ENCODE results near the gene URB1. TPM values are rescaled to one million over a fixed set of nuclear protein-coding genes. Genes with fewer than 3 reads are reported as not detected.

The URB1 gene
- total and polyA plus RNA-seq, 7 experiments from 2014 or later: 1.8 to 20.6 (median 15.3) TPM

DNA sequence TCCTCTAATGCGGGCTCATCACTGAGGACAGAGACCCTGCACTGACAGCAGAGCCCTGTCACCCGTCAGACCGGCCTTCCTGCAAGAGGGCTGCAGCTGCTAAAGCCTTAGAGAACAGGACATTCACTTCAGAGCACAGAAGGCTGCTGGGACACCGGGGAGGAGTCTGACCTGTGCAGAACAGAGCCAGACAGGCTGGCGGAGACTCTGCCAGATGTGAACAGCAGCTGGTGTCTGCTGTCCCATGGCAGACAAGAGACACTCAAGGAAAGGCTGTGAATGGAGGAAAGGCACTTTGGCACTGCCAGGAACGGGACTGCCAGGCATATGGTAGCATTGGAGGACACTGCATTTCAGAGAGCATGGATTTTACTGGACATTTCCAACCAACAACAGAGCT is 72.8 kb downstream of the URB1 start:
- no peak overlapping the region for H3K4me3 Mint-ChIP-seq
- peaks cover 11 to 76% (median 27%) of the 10 kb centered on the region in 5 donors for H3K36me3 Mint-ChIP-seq
- Histone ChIP-seq H3K36me3 (ENCODE audit: control insufficient read depth in 2 of 3, insufficient read depth in 3 of 3, low read length in 3 of 3) (peaks cover 27 to 97% (median 34%) of the 10 kb centered on the region in 3 experiments), H3K4me1 (ENCODE audit: control insufficient read depth in 2 of 2, insufficient read depth in 2 of 2, low read length in 2 of 2) (no peaks in the 10 kb centered on the region), H3K4me3 (ENCODE audit: low read length) (no peak overlapping the region), H3K9me3 (ENCODE audit: control insufficient read depth in 2 of 3, low read length in 3 of 3) (no peaks in the 10 kb centered on the region), H3K27ac (ENCODE audit: low read depth, low read length) (no peak overlapping the region), H3K27me3 (ENCODE audit: control insufficient read depth in 2 of 2, insufficient read depth in 2 of 2, low read length in 2 of 2) (no peaks in the 10 kb centered on the region)
- no peaks in the 10 kb centered on the region for H3K4me1 Mint-ChIP-seq
- intact Hi-C loops (cut with micrococcal nuclease): no loop called here
- no peaks in the 10 kb centered on the region for H3K9me3 Mint-ChIP-seq
- no peak overlapping the region for H3K27ac Mint-ChIP-seq
- no peak for DNase-seq
- POLR2A ChIA-PET: no interaction called here
- CTCF ChIA-PET: no interaction called here
- ATAC-seq: no peak
- H3K27me3 Mint-ChIP-seq: no peaks in the 10 kb centered on the region

- DNase-seq (no peak), ATAC-seq (no peak)
- no peak overlapping the region for H3K27ac ChIP-seq (ENCODE audit: low read depth, low read length)
- H3K9me3 ChIP-seq (ENCODE audit: control insufficient read depth in 2 of 3, low read length in 3 of 3): no peaks in the 10 kb centered on the region
- peaks cover 20 to 97% (median 34%) of the 10 kb centered on the region in 3 experiments for H3K36me3 ChIP-seq (ENCODE audit: control insufficient read depth in 2 of 3, insufficient read depth in 3 of 3, low read length in 3 of 3)
- ChIA-PET POLR2A (no interaction called here), CTCF (no interaction called here)
- H3K4me1 ChIP-seq (ENCODE audit: control insufficient read depth in 2 of 2, insufficient read depth in 2 of 2, low read length in 2 of 2): no peaks in the 10 kb centered on the region
- Mint-ChIP-seq H3K4me3 (no peak overlapping the region), H3K27ac (no peak overlapping the region), H3K36me3 (peaks cover 4 to 65% (median 21%) of the 10 kb centered on the region in 5 donors), H3K27me3 (no peaks in the 10 kb centered on the region), H3K4me1 (no peaks in the 10 kb centered on the region), H3K9me3 (no peaks in the 10 kb centered on the region)
- no peak overlapping the region for H3K4me3 ChIP-seq (ENCODE audit: low read length)
- intact Hi-C loops (cut with micrococcal nuclease): no loop called here
- H3K27me3 ChIP-seq (ENCODE audit: control insufficient read depth in 2 of 2, insufficient read depth in 2 of 2, low read length in 2 of 2): no peaks in the 10 kb centered on the region
These were observed 73.8 kb downstream of the URB1 start for GRCh38 chr21:32319012-32319411.

- ATAC-seq (no peak), DNase-seq (no peak)
- ChIA-PET CTCF (no interaction called here), POLR2A (interaction anchor here (1.0 kb wide), 1 partner anchor 11 kb away, joined by 4 read pairs; no protein-coding TSS in a partner anchor)
- peaks cover under 1 to 63% (median 21%) of the 10 kb centered on the region in 5 donors for H3K36me3 Mint-ChIP-seq
- Histone ChIP-seq H3K9me3 (ENCODE audit: control insufficient read depth in 2 of 3, low read length in 3 of 3) (no peaks in the 10 kb centered on the region), H3K4me3 (ENCODE audit: low read length) (no peak overlapping the region), H3K4me1 (ENCODE audit: control insufficient read depth in 2 of 2, insufficient read depth in 2 of 2, low read length in 2 of 2) (no peaks in the 10 kb centered on the region), H3K27me3 (ENCODE audit: control insufficient read depth in 2 of 2, insufficient read depth in 2 of 2, low read length in 2 of 2) (no peaks in the 10 kb centered on the region), H3K27ac (ENCODE audit: low read depth, low read length) (no peak overlapping the region), H3K36me3 (ENCODE audit: control insufficient read depth in 2 of 3, insufficient read depth in 3 of 3, low read length in 3 of 3) (peaks cover 8 to 95% (median 33%) of the 10 kb centered on the region in 3 experiments)
- no peak overlapping the region for H3K4me3 Mint-ChIP-seq
- H3K4me1 Mint-ChIP-seq: no peaks in the 10 kb centered on the region
- intact Hi-C loops (cut with micrococcal nuclease): no loop called here
- no peak overlapping the region for H3K27ac Mint-ChIP-seq
- no peaks in the 10 kb centered on the region for H3K9me3 Mint-ChIP-seq
- H3K27me3 Mint-ChIP-seq: no peaks in the 10 kb centered on the region
These were observed 75.1 kb downstream of the URB1 start for GRCh38 chr21:32317726-32318125.

- no peaks in the 10 kb centered on the region for H3K9me3 Mint-ChIP-seq
- H3K9me3 ChIP-seq (ENCODE audit: control insufficient read depth in 2 of 3, low read length in 3 of 3): no peaks in the 10 kb centered on the region
- ChIA-PET CTCF (no interaction called here), POLR2A (no interaction called here)
- peaks cover 8 to 96% (median 33%) of the 10 kb centered on the region in 3 experiments for H3K36me3 ChIP-seq (ENCODE audit: control insufficient read depth in 2 of 3, insufficient read depth in 3 of 3, low read length in 3 of 3)
- H3K36me3 Mint-ChIP-seq: peaks cover 0 to 62% (median 21%) of the 10 kb centered on the region in 5 donors
- ATAC-seq (no peak), DNase-seq (no peak)
- no peak overlapping the region for H3K4me3 ChIP-seq (ENCODE audit: low read length)
- no peaks in the 10 kb centered on the region for H3K27me3 Mint-ChIP-seq
- H3K4me1 ChIP-seq (ENCODE audit: control insufficient read depth in 2 of 2, insufficient read depth in 2 of 2, low read length in 2 of 2): no peaks in the 10 kb centered on the region
- intact Hi-C loops (cut with micrococcal nuclease): no loop called here
- H3K4me3 Mint-ChIP-seq: no peak overlapping the region
- no peak overlapping the region for H3K27ac Mint-ChIP-seq
- H3K27ac ChIP-seq (ENCODE audit: low read depth, low read length): no peak overlapping the region
- H3K27me3 ChIP-seq (ENCODE audit: control insufficient read depth in 2 of 2, insufficient read depth in 2 of 2, low read length in 2 of 2): no peaks in the 10 kb centered on the region
- H3K4me1 Mint-ChIP-seq: no peaks in the 10 kb centered on the region
These were observed 76.2 kb downstream of the URB1 start for GRCh38 chr21:32316361-32317215.

DNA sequence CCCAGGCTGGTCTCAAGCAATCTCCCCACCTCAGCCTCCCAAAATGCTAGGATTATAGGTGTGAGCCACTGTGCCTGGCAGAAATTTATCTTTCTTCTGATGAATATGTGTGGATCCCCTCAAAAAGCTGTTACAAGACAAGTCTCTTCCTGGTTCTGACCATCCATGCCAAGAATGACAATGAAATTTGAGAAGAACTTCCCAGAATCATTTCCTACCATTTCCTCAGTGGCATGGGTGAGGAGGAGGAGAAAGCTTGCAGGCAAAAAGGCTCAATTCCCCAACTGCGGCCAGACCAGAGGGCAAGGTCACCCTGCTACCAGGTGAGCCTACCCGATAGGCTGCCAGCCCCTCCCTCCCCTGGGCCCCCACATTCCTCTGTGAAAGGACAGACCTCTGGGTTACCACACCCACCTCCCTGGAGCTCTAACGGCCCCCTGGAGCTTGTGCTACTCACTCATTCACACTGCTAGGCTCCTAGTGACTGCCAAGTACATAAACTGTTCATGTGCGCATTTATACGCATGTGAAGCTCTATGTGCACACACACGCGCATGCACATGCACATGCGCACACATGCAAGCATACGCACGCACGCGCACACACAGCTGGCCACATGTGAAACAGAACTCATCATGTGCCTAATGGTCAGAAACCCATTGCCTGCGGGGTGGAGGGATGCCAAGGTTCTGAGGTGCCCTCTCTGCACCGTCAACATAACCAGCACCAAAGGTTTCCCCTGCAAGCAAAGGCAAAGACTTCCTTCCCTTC is 77.1 kb downstream of the URB1 start:
- Histone ChIP-seq H3K27ac (ENCODE audit: low read depth, low read length) (no peak overlapping the region), H3K4me3 (ENCODE audit: low read length) (no peak overlapping the region), H3K36me3 (ENCODE audit: control insufficient read depth in 2 of 3, insufficient read depth in 3 of 3, low read length in 3 of 3) (peaks cover 8 to 88% (median 24%) of the 10 kb centered on the region in 3 experiments), H3K9me3 (ENCODE audit: control insufficient read depth in 2 of 3, low read length in 3 of 3) (no peaks in the 10 kb centered on the region), H3K4me1 (ENCODE audit: control insufficient read depth in 2 of 2, insufficient read depth in 2 of 2, low read length in 2 of 2) (no peaks in the 10 kb centered on the region), H3K27me3 (ENCODE audit: control insufficient read depth in 2 of 2, insufficient read depth in 2 of 2, low read length in 2 of 2) (no peaks in the 10 kb centered on the region)
- Mint-ChIP-seq H3K4me1 (peaks cover 0 to 2% (median 0%) of the 10 kb centered on the region in 7 donors), H3K4me3 (no peak overlapping the region), H3K9me3 (no peaks in the 10 kb centered on the region), H3K27ac (peak overlapping the region in 1 of 9 donors; percentile 47), H3K36me3 (peaks cover 0 to 58% (median 20%) of the 10 kb centered on the region in 5 donors), H3K27me3 (no peaks in the 10 kb centered on the region)
- ATAC-seq: no peak
- POLR2A ChIA-PET: no interaction called here
- DNase-seq: no peak
- CTCF ChIA-PET: no interaction called here
- intact Hi-C loops (cut with micrococcal nuclease): no loop called here

GRCh38 chr21:32314806-32315205 is 78.0 kb downstream of the URB1 start:
- intact Hi-C loops (cut with micrococcal nuclease): no loop called here
- H3K4me3 Mint-ChIP-seq: no peak overlapping the region
- Histone ChIP-seq H3K4me1 (ENCODE audit: control insufficient read depth in 2 of 2, insufficient read depth in 2 of 2, low read length in 2 of 2) (no peaks in the 10 kb centered on the region), H3K36me3 (ENCODE audit: control insufficient read depth in 2 of 3, insufficient read depth in 3 of 3, low read length in 3 of 3) (peaks cover 8 to 79% (median 20%) of the 10 kb centered on the region in 3 experiments), H3K9me3 (ENCODE audit: control insufficient read depth in 2 of 3, low read length in 3 of 3) (no peaks in the 10 kb centered on the region), H3K27me3 (ENCODE audit: control insufficient read depth in 2 of 2, insufficient read depth in 2 of 2, low read length in 2 of 2) (no peaks in the 10 kb centered on the region), H3K4me3 (ENCODE audit: low read length) (no peak overlapping the region), H3K27ac (ENCODE audit: low read depth, low read length) (no peak overlapping the region)
- CTCF ChIA-PET: no interaction called here
- DNase-seq (no peak), ATAC-seq (no peak)
- no peaks in the 10 kb centered on the region for H3K9me3 Mint-ChIP-seq
- H3K27ac Mint-ChIP-seq: no peak overlapping the region
- H3K36me3 Mint-ChIP-seq: peaks cover 0 to 50% (median 11%) of the 10 kb centered on the region in 5 donors
- peaks cover 0 to 2% (median 0%) of the 10 kb centered on the region in 7 donors for H3K4me1 Mint-ChIP-seq
- POLR2A ChIA-PET: no interaction called here
- H3K27me3 Mint-ChIP-seq: no peaks in the 10 kb centered on the region
